T-helper 1 cell treated with Interleukin-12 subunit alpha and Interleukin-12 subunit beta and Interleukin-4 antibody, amounts not matched to agents 30 μg/mL and 1 μg/mL, for 36 hours (primary cell): ENCODE results near the gene SNX18.
A peak's percentile ranks its signal among the peaks of the same experiment; 100 is the strongest.

ENCODE experiments used
- H3K27ac Mint-ChIP-seq: one replicate; pipeline ENCODE4 v1.8.0; 2021; ENCODE audit warnings: mild to moderate bottlenecking, mixed read lengths
- H3K27me3 Mint-ChIP-seq: one replicate; pipeline ENCODE4 v1.8.0; 2021; ENCODE audit warnings: low read depth, mixed read lengths
- H3K36me3 Mint-ChIP-seq: one replicate; pipeline ENCODE4 v1.8.0; 2021; ENCODE audit warnings: low read depth, mixed read lengths
- H3K4me1 Mint-ChIP-seq: one replicate; pipeline ENCODE4 v1.8.0; 2021; ENCODE audit warnings: low read depth, mixed read lengths
- H3K4me3 Mint-ChIP-seq: one replicate; pipeline ENCODE4 v1.8.0; 2021; ENCODE audit warnings: mild to moderate bottlenecking, moderate library complexity, mixed read lengths
- H3K9me3 Mint-ChIP-seq: one replicate; pipeline ENCODE4 v1.8.0; 2021; ENCODE audit warnings: mixed read lengths

The SNX18 gene

DNA sequence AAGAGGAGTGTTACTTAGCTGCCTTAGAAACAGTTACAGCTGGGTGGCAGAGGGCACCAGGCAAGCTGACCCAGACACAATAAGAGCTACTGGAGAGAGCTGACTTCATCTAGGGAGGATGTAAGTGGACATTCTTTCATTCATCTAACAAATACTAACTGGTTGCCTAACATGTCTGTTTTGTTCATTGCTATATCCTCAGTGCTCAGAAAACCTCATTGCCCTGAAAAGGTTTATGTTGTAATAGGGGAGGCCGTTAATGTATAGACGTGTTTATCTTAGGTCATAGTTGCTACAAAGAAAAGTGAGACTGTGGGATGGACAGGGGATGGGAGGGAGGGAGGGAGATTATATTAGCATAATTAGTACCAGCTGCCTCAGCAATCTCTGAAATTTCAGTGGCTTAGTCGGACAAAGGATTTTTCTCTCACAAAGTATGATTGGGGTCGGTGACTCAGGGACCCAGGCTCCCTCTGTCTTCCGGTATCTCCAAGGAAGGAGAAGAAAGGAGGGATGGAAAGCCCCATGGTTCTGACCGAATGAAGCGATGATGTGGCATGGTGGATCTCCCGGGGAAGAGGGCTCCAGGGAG, 2.6 kb upstream of the SNX18 start:
- H3K4me1 Mint-ChIP-seq, result peaks cover 12% of the 10 kb centered on the region
- no peaks in the 10 kb centered on the region for H3K9me3 Mint-ChIP-seq
- H3K4me3 Mint-ChIP-seq, result no peak overlapping the region
- H3K27ac Mint-ChIP-seq, result no peak overlapping the region
- peaks cover 13% of the 10 kb centered on the region for H3K36me3 Mint-ChIP-seq
- peaks cover 17% of the 10 kb centered on the region for H3K27me3 Mint-ChIP-seq

DNA sequence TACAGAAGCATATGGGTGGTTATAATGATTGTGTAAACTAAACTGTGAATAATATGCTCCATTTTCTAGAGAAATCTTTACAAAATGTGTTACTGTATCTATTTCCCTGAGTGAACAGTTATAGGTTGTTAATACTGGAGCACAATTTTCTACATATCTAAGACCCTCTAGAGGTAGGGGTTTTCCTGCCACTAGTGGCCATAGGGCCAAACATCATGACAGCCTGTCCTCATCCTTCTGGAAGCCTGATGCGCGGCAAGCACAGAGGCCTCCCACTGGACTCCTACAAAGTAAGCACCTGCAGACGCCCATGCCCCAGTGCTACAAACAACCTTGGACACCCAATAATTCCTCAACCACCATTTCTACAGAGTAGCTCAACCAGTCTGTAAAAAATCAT, 1.9 kb upstream of the SNX18 start:
- Mint-ChIP-seq H3K4me1 (peaks cover 16% of the 10 kb centered on the region), H3K27me3 (peaks cover 17% of the 10 kb centered on the region), H3K27ac (no peak overlapping the region), H3K9me3 (no peaks in the 10 kb centered on the region), H3K36me3 (peaks cover 20% of the 10 kb centered on the region), H3K4me3 (no peak overlapping the region)

DNA sequence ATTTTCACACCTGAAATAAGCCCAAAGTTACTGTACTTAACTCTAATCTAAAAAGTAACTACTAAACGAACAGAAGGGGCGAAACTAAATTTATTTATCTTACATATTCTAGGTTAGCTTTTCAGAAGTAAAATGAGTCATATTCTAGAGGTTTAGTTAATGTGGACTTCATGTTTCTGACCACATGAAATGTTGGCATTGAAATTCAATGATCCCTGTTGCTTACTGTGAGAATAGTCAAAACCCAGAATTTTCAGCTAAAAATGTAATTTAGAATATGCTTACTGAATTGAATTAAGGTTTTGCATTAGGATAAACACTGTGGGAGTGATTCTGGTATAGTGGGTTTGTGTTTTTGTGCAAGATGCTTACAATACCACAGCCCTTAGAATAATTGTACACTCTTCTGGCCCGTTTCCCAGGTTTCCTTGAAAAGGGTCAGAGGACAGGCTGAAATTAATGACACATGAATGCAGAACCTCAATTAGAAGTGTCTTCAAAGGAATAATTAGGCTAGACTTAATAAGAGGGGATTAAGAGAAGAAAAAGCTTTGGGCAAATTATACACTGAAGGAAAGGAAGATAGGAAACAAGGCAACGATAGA, 1.4 kb upstream of the SNX18 start:
- Mint-ChIP-seq H3K27ac (no peak overlapping the region), H3K27me3 (peaks cover 17% of the 10 kb centered on the region), H3K4me3 (no peak overlapping the region), H3K36me3 (peaks cover 24% of the 10 kb centered on the region), H3K4me1 (peaks cover 21% of the 10 kb centered on the region), H3K9me3 (no peaks in the 10 kb centered on the region)

DNA sequence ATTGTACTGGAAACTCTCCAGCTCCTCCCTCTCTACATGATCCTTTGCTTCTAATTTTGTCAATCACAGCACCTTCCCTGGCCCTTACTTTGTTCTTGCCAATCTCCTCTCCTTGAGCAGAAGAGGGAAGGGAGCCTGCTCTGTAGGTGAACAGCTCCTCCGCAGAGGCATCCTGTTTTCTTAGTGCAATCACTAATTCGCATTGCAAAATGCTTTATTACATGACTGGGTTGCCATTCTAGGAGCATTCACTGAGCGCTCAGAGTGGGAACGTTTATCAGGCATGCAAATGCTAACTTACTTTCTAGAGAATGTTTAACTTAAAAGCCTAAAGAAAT, 416 bp upstream of the SNX18 start:
- Mint-ChIP-seq H3K4me1 (peaks cover 25% of the 10 kb centered on the region), H3K4me3 (peak overlapping the region; percentile 75), H3K9me3 (no peaks in the 10 kb centered on the region), H3K27me3 (peaks cover 17% of the 10 kb centered on the region), H3K36me3 (peaks cover 29% of the 10 kb centered on the region), H3K27ac (no peak overlapping the region)

DNA sequence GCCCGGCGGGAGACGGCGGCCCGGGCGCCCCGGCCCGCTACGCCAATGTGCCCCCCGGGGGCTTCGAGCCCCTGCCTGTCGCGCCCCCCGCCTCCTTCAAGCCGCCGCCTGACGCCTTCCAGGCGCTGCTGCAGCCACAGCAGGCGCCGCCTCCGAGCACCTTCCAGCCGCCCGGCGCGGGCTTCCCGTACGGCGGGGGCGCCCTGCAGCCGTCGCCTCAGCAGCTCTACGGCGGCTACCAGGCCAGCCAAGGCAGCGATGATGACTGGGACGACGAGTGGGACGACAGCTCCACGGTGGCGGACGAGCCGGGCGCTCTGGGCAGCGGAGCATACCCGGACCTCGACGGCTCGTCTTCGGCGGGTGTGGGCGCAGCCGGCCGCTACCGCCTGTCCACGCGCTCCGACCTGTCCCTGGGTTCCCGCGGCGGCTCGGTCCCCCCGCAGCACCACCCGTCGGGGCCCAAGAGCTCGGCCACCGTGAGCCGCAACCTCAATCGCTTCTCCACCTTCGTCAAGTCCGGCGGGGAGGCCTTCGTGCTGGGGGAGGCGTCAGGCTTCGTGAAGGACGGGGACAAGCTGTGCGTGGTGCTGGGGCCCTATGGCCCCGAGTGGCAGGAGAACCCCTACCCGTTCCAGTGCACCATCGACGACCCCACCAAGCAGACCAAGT, 723 bp downstream of the SNX18 start:
- no peaks in the 10 kb centered on the region for H3K9me3 Mint-ChIP-seq
- peaks cover 38% of the 10 kb centered on the region for H3K36me3 Mint-ChIP-seq
- H3K27ac Mint-ChIP-seq, result no peak overlapping the region
- H3K4me1 Mint-ChIP-seq, result peaks cover 35% of the 10 kb centered on the region
- peaks cover 17% of the 10 kb centered on the region for H3K27me3 Mint-ChIP-seq
- H3K4me3 Mint-ChIP-seq, result peak overlapping the region; percentile 89

DNA sequence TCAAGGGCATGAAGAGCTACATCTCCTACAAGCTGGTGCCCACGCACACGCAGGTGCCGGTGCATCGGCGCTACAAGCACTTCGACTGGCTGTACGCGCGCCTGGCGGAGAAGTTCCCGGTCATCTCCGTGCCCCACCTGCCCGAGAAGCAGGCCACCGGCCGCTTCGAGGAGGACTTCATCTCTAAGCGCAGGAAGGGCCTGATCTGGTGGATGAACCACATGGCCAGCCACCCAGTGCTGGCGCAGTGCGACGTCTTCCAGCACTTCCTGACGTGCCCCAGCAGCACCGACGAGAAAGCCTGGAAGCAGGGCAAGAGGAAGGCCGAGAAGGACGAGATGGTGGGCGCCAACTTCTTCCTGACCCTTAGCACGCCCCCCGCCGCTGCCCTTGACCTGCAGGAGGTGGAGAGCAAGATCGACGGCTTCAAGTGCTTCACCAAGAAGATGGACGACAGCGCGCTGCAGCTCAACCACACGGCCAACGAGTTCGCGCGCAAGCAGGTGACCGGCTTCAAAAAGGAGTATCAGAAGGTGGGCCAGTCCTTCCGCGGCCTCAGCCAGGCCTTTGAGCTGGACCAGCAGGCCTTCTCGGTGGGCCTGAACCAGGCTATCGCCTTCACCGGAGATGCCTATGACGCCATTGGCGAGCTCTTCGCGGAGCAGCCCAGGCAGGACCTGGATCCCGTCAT, 1.4 kb downstream of the SNX18 start:
- Mint-ChIP-seq H3K36me3 (peaks cover 43% of the 10 kb centered on the region), H3K9me3 (no peaks in the 10 kb centered on the region), H3K4me3 (peak overlapping the region; percentile 89), H3K27me3 (peaks cover 17% of the 10 kb centered on the region), H3K27ac (no peak overlapping the region), H3K4me1 (peaks cover 37% of the 10 kb centered on the region)

DNA sequence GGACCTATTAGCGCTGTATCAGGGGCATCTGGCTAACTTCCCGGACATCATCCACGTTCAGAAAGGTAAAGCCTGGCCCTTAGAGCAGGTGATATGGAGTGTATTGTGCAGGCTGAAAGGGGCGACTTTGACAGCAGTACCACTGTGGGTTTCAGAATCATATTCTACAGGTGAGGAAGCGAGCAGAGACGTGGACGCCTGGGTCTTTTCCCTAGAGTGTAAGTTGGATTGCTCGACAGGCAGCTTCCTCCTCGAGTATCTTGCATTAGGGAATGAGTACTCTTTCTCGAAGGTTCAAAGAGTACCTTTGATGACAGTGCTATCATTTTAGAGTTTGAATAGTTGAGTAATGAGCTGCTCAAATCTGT, 1.9 kb downstream of the SNX18 start:
- Mint-ChIP-seq H3K4me1 (peaks cover 42% of the 10 kb centered on the region), H3K9me3 (no peaks in the 10 kb centered on the region), H3K36me3 (peaks cover 49% of the 10 kb centered on the region), H3K4me3 (peak overlapping the region; percentile 89), H3K27me3 (peaks cover 17% of the 10 kb centered on the region), H3K27ac (no peak overlapping the region)

DNA sequence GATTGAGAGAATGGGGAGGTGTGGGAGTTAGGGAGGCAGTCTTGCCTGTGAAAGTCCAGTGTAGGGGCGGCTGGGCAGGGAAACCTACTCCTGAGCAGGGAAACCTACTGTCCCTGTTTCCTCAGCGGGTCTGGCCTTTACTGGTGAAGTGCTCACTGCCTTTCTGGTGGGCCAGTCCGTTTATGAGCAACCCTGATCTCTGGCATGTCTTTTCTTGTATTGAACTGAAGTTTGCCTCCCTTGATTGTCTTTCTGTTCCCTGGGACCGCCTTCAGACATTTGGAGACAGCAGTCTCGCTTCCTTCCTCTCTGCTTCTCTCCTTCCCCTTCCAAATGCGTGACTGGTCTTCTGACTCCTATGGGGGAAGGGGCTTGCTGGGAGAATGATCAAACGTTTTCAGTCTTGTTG, 2.9 kb downstream of the SNX18 start:
- peak overlapping the region; percentile 56 for H3K27ac Mint-ChIP-seq
- peak overlapping the region; percentile 89 for H3K4me3 Mint-ChIP-seq
- H3K4me1 Mint-ChIP-seq, result peaks cover 45% of the 10 kb centered on the region
- H3K36me3 Mint-ChIP-seq, result peaks cover 51% of the 10 kb centered on the region
- no peaks in the 10 kb centered on the region for H3K9me3 Mint-ChIP-seq
- peaks cover 9% of the 10 kb centered on the region for H3K27me3 Mint-ChIP-seq

DNA sequence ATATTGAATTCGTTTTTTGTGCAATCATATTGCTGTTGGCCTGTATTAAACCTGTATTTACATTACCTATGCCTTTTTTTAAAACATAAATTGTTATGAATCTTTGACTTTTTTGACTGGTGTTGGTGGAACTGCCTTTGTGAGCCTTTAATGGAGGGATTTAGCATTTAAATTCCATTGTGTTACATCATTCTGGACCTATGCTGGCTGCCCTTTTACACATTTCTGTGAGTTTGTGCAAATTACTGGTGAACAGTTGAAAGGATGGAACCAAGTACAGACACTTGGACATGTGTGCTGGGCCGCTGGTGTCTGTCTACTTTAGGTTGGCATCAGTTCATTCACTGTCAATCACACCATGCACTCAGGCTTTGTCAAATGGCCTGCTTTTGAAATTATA, 3.4 kb downstream of the SNX18 start:
- Mint-ChIP-seq H3K4me1 (peaks cover 49% of the 10 kb centered on the region), H3K27me3 (peaks cover 5% of the 10 kb centered on the region), H3K36me3 (peaks cover 52% of the 10 kb centered on the region), H3K9me3 (no peaks in the 10 kb centered on the region), H3K27ac (no peak overlapping the region), H3K4me3 (peak overlapping the region; percentile 89)

DNA sequence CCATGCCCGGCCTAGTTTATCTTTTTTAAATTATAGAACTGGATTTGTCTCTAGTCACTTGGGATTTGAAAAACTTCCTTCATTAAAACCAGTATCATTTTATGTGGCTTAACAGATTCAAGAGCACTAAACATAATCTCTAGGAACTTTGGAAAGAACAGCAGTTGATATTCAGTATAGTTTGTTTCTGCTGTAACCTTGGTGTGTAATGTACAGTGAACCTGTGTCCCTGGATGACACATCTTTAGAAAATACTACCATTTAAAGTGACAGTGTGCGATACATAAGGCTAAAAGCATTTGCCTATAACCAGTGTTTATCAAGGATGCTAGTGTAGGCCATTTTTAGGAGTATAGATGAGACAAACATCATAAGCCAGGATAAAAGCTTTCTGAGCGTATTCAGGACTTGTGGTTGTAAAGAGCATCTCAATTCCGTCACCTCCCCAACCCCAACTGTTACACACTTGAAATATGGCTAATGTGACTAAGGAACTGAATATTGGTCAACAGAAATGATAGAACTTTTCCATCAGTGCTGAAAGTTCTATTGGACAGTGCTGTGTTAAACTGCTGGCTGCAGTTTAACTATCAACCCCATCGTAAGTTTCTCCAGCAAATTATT, 4.4 kb downstream of the SNX18 start:
- H3K4me3 Mint-ChIP-seq, result peak overlapping the region; percentile 89
- H3K36me3 Mint-ChIP-seq, result peaks cover 52% of the 10 kb centered on the region
- peaks cover 48% of the 10 kb centered on the region for H3K4me1 Mint-ChIP-seq
- H3K27ac Mint-ChIP-seq, result no peak overlapping the region
- no peaks in the 10 kb centered on the region for H3K9me3 Mint-ChIP-seq
- H3K27me3 Mint-ChIP-seq, result no peaks in the 10 kb centered on the region

DNA sequence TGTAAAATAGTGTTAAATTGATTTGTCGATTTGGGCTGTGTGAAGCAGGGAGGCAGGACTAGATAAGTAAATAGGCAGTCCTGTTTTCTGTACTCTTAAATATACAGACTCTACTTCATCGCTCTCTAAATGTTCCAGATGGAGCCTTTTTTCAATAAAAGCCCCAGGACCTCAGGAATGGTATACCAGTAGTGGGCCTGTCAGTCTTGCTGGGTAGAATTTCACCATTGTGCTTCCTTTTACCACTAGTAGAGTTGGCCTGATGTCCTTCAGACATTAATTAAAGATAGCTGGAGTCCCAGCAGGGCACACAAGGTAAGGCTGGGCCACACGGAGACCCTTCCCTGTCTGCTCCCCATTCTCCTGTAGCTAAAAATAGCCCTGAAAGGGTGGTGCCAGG, 6.0 kb downstream of the SNX18 start:
- H3K27me3 Mint-ChIP-seq, result no peaks in the 10 kb centered on the region
- peak overlapping the region; percentile 30 for H3K4me3 Mint-ChIP-seq
- H3K36me3 Mint-ChIP-seq, result peaks cover 51% of the 10 kb centered on the region
- H3K9me3 Mint-ChIP-seq, result no peaks in the 10 kb centered on the region
- H3K4me1 Mint-ChIP-seq, result peaks cover 45% of the 10 kb centered on the region
- peak overlapping the region; percentile 50 for H3K27ac Mint-ChIP-seq

DNA sequence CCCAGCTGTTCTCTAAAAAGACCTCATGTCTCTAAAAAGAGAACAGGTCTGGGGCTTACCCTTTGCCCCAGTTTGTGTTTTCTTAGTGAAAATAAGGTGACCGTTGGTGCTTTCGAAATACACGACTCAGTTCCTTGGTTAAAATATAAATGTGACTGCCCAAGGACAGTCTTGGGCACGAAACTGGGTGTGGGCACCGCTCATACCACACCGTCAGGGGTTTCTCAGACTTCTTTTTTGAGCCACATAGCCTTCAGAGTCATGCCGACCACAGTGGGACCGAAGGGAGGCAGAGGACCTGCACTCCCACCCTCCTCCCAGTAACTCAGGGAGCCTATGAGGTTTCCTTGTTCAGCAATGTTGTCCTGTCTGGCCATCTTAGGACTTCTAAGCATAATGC, 6.5 kb downstream of the SNX18 start:
- Mint-ChIP-seq H3K4me1 (peaks cover 45% of the 10 kb centered on the region), H3K27ac (no peak overlapping the region), H3K27me3 (no peaks in the 10 kb centered on the region), H3K9me3 (no peaks in the 10 kb centered on the region), H3K4me3 (no peak overlapping the region), H3K36me3 (peaks cover 46% of the 10 kb centered on the region)

DNA sequence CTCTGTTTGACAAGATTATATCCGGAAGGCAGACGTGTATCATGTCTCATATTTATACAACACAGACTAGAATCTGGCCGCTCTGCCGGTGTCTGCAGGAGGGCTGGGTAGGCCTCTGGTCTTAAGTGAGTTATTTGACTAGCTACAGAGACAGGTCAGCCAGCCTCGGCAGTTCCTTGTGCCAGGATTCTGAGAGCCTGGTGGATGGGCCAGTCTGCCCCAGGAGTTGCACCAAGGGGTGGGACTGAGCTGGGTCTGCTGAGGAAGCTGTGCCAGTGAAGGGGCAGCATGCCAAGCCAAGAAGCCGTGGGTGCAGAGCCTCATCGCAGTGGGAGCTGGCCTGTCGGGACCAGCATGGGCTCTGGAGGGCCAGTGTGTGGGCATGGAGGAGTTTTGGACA, 7.1 kb downstream of the SNX18 start:
- no peak overlapping the region for H3K27ac Mint-ChIP-seq
- no peaks in the 10 kb centered on the region for H3K9me3 Mint-ChIP-seq
- H3K4me1 Mint-ChIP-seq, result peaks cover 40% of the 10 kb centered on the region
- H3K4me3 Mint-ChIP-seq, result no peak overlapping the region
- peaks cover 40% of the 10 kb centered on the region for H3K36me3 Mint-ChIP-seq
- H3K27me3 Mint-ChIP-seq, result no peaks in the 10 kb centered on the region

DNA sequence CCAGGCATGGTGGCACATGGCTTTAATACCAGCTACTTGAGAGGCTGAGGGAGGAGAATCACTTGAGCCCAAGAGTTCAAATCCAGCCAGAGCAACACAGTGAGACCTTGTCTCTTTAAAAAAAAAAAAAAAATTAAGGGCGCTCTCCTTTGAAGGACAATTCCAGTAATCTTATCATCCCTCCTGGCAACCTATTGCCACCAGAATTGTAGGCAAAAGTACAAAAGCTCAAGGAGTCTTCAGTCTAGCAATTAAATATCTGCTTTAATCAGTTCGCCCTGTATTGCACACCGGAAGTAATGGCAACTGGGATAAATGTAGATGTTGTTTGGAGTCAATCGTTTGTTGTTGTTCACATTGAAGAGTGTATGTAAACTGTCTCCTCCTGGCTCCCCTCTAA, 7.7 kb downstream of the SNX18 start:
- Mint-ChIP-seq H3K4me3 (no peak overlapping the region), H3K36me3 (peaks cover 38% of the 10 kb centered on the region), H3K27me3 (no peaks in the 10 kb centered on the region), H3K4me1 (peaks cover 39% of the 10 kb centered on the region), H3K27ac (no peak overlapping the region), H3K9me3 (no peaks in the 10 kb centered on the region)
